HUES48 (cell line): ENCODE data around the gene FOSL2.

Experiments
- H3K27ac ChIP-seq: one replicate; pipeline ENCODE4 v1.7.0; 2013; ENCODE audit warnings: low read depth, low read length, inconsistent platforms
- H3K27me3 ChIP-seq: 2 replicates; pipeline ENCODE4 v1.6.1; 2013; ENCODE audit warnings: mild to moderate bottlenecking, low read length; ENCODE audit not compliant: control insufficient read depth, insufficient read depth
- H3K36me3 ChIP-seq: 2 replicates; pipeline ENCODE4 v1.6.1; 2013; ENCODE audit warnings: low read length; ENCODE audit not compliant: control insufficient read depth, insufficient read depth
- H3K4me1 ChIP-seq: 2 replicates; pipeline ENCODE4 v1.6.1; 2013; ENCODE audit warnings: mild to moderate bottlenecking, low read length; ENCODE audit not compliant: control insufficient read depth, insufficient read depth
- H3K4me3 ChIP-seq: 2 replicates; pipeline ENCODE4 v1.5.1; 2013; ENCODE audit warnings: mild to moderate bottlenecking, low read depth, low read length
- H3K9ac ChIP-seq: 2 replicates; pipeline ENCODE4 v1.6.1; 2013; ENCODE audit warnings: mild to moderate bottlenecking, low read depth, low read length, moderate library complexity
- H3K9me3 ChIP-seq: 2 replicates; pipeline ENCODE4 v1.6.1; 2013; ENCODE audit warnings: low read length; ENCODE audit not compliant: control insufficient read depth, insufficient read depth

Gene FOSL2

DNA sequence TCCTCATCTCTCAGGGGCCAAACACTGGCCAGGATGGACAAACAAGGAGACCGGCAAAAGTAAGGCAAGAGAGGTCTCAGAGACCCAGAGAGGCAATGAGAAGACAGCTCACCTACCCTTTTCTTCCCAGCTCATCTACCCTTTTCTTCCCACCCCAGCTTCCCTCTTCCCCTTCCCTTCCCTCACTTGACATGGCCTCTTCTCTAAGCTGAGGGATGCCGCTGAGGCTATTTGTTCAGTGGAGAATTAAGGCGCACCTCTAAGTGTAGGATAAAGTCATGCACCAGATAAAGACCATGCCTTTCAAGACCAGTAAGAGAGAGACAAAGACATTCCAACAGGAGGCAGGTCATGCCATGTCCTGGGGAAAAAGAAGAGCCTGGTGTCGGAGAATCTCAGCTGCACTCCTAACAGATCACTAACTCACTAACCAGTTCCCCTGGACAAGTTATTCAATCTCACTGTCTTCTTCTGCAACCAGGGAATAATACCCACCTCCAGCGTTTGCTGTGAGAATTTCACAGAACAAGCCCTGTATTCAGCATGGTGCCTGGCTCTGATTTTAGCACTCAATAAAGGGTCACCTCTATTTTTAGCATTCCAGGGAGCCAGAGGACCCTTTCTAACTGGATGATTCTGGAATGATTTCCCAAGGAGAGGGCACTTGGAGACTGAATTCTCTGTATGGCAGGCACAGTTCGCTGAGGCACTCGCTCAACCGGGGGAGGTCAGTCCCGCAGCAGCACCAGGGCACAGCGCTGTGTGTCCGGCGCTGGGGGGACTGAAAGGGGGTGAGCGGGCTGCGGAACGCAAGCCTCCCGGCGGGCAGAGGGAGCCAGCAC is 3.0 kb upstream of the FOSL2 start:
- Histone ChIP-seq H3K27ac (peak overlapping the region; percentile 46), H3K9me3 (no peaks in the 10 kb centered on the region), H3K36me3 (no peaks in the 10 kb centered on the region), H3K9ac (peak overlapping the region; percentile 80), H3K4me1 (peaks cover 21% of the 10 kb centered on the region), H3K27me3 (peaks cover 80% of the 10 kb centered on the region), H3K4me3 (peak overlapping the region; percentile 78)

DNA sequence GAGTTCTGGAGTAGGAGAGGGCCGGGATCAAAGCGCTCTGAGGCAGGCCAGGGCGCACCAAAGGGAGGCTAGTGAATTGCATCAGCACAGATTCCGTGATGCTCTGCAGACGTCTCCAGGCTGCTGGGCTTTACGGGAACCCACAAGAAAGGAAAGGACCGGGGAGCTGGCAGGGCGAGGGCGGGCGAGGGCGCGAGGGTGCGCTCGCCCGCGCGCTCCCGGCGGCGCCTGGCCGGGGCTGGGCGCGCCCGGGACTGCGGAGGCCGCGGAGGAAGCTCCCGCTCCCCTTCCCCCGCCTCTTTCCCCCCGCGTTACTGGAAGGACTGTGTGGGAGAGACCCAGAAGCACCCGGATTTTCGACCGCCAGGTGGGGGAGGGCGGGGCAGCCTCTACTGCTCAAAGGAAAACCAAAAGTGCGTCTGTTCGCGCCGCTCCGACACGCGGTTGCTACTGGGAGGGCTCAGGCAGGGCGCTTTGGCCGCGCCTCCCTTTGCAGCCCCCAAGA is 2.4 kb upstream of the FOSL2 start:
- H3K27me3 ChIP-seq, result peaks cover 83% of the 10 kb centered on the region
- no peaks in the 10 kb centered on the region for H3K9me3 ChIP-seq
- H3K4me3 ChIP-seq, result peak overlapping the region; percentile 78
- peak overlapping the region; percentile 80 for H3K9ac ChIP-seq
- H3K4me1 ChIP-seq, result peaks cover 23% of the 10 kb centered on the region
- H3K36me3 ChIP-seq, result no peaks in the 10 kb centered on the region
- H3K27ac ChIP-seq, result peak overlapping the region; percentile 46

DNA sequence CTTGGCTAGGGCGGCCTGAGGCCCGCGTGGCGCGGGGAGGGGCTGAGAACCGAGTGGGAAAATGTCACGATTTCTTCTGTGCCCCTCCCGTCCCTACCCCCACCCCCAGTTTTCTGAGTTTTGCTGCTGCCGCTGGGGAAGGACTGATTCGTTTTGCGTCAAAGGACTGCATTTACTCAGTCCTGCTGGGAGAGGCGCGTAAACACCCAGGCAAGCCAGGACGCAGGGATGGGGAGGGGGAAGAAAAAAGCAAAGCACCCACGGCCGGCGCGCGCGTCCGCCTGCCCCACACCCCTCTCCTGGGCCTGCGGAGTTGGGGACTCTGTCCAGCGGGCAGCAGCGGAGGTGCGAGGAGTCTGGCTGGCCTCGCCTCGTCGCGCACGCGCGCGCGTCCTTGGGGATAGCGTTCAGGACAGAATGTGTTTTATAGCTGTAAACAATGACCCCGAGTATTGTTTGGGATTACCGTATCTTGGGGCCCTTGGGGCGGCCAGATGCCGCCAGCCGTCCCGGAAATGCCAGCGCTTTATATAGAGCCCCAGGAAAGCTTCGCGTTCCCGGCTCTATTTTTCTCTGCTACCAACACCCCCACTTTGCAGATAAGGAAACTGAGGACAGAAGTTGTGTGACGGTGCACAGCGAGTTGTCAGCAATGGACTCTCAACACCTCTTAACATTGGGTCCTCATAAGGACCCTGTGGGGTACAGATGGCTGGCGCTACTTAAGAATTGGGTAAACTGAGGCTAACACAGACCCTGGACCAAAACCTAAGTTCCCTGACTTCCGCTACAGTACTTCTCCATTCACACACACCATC is 1.7 kb upstream of the FOSL2 start:
- peak overlapping the region; percentile 78 for H3K4me3 ChIP-seq
- peak overlapping the region; percentile 46 for H3K27ac ChIP-seq
- H3K36me3 ChIP-seq, result no peaks in the 10 kb centered on the region
- H3K9me3 ChIP-seq, result no peaks in the 10 kb centered on the region
- H3K27me3 ChIP-seq, result peaks cover 85% of the 10 kb centered on the region
- peaks cover 23% of the 10 kb centered on the region for H3K4me1 ChIP-seq
- H3K9ac ChIP-seq, result peak overlapping the region; percentile 80

DNA sequence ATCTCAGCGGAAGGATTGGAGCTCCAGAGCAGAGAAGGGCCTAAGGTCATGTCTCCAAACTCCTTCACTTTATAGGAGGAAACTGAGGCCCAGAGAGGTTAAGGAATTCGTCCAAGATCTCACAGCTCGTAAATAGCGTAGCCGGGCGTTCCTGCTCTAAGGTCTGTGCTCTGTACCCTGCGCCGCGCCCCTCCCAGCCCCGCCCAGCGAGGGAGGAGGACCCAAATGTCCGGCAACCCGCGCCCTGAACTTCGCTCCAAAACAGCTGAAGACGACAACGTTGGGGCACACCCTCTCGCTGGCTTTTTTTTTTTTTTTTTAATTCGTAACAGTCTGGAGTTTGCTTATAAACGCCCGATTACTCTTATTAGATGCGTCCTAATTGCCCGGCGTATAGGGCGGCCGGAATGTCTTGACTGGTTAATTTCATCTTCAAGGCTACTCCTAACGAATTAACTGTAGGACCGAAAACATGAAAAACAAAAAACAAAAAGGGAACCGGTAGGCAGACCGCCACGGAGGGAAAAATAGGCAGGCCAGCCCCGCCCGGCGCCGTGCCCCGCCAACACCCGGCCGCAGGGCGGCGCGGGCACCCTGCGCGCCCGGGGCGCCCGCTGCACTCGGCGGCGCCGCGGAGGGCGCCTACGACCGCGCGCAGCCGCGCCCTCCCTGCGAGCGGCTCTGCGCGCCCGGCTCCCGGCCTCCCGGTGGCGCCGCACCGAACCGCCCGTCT is 928 bp upstream of the FOSL2 start:
- Histone ChIP-seq H3K4me1 (peaks cover 29% of the 10 kb centered on the region), H3K27ac (peak overlapping the region; percentile 93), H3K9me3 (no peaks in the 10 kb centered on the region), H3K4me3 (peak overlapping the region; percentile 78), H3K36me3 (no peaks in the 10 kb centered on the region), H3K27me3 (peaks cover 80% of the 10 kb centered on the region), H3K9ac (peak overlapping the region; percentile 53)

DNA sequence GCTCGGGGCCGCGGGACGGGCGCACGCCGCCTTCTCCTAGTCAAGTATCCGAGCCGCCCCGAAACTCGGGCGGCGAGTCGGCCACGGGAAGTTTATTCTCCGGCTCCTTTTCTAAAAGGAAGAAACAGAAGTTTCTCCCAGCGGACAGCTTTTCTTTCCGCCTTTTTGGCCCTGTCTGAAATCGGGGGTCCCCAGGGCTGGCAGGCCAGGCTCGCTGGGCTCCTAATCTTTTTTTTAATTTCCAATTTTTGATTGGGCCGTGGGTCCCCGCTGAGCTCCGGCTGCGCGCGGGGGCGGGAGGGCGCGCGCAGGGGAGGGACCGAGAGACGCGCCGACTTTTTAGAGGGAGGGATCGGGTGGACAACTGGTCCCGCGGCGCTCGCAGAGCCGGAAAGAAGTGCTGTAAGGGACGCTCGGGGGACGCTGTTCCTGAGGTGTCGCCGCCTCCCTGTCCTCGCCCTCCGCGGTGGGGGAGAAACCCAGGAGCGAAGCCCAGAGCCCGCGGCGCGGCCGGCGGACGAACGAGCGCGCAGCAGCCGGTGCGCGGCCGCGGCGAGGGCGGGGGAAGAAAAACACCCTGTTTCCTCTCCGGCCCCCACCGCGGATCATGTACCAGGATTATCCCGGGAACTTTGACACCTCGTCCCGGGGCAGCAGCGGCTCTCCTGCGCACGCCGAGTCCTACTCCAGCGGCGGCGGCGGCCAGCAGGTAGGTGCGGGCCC is 617 bp downstream of the FOSL2 start:
- Histone ChIP-seq H3K36me3 (no peaks in the 10 kb centered on the region), H3K4me1 (peaks cover 29% of the 10 kb centered on the region), H3K9me3 (no peaks in the 10 kb centered on the region), H3K27me3 (peaks cover 65% of the 10 kb centered on the region), H3K27ac (peak overlapping the region; percentile 93), H3K4me3 (peak overlapping the region; percentile 78), H3K9ac (peak overlapping the region; percentile 53)

DNA sequence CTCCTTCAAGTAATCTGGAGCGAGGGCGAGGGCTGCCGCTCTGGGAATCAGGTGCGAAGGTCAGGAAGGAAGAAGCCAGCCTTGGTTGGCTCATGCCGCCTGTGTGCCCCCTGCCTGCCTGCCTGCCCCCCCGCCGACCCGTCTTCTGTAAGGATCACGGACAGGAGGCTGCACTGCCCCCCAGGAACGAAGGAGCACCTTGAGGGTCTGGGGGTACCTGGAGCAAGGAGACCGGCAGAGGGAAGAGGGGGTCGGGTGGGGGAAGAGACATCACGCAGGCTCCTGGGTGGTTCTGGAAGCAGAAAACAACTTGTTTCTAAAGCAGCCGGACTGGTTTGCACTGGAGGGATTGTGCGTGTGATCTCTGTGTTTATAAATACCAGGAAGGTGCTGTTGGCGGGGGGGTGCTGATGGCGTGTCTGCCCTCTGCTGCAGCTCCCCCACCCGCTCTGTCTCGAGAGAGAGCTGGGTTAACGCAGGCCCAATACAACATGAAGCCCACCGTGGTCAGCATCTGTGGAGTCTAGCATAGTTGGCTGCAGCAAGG is 1.7 kb downstream of the FOSL2 start:
- Histone ChIP-seq H3K27ac (no peak overlapping the region), H3K4me1 (peaks cover 25% of the 10 kb centered on the region), H3K27me3 (peaks cover 54% of the 10 kb centered on the region), H3K9me3 (no peaks in the 10 kb centered on the region), H3K4me3 (peak overlapping the region; percentile 78), H3K36me3 (no peaks in the 10 kb centered on the region), H3K9ac (no peak overlapping the region)

DNA sequence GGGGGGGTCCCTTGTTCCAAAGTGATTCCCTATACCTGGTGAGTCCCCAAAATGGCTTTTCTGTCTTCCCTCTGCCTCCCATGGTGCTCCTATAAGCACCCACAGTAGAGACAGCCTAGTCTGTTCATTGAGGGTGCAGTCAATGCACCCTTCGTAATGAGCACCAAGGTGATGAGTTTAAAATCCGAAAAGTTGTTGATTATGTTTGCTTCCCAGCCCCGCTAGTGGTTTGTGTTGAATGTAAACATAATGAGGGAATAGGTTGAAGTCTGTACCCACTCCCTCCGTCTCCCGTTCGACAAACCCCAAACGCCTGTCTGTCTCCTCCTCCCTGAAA is 2.3 kb downstream of the FOSL2 start:
- Histone ChIP-seq H3K9ac (no peak overlapping the region), H3K4me1 (peaks cover 20% of the 10 kb centered on the region), H3K27me3 (peaks cover 48% of the 10 kb centered on the region), H3K27ac (no peak overlapping the region), H3K36me3 (no peaks in the 10 kb centered on the region), H3K4me3 (peak overlapping the region; percentile 78; the same call in 1 of the 2 replicates), H3K9me3 (no peaks in the 10 kb centered on the region)

DNA sequence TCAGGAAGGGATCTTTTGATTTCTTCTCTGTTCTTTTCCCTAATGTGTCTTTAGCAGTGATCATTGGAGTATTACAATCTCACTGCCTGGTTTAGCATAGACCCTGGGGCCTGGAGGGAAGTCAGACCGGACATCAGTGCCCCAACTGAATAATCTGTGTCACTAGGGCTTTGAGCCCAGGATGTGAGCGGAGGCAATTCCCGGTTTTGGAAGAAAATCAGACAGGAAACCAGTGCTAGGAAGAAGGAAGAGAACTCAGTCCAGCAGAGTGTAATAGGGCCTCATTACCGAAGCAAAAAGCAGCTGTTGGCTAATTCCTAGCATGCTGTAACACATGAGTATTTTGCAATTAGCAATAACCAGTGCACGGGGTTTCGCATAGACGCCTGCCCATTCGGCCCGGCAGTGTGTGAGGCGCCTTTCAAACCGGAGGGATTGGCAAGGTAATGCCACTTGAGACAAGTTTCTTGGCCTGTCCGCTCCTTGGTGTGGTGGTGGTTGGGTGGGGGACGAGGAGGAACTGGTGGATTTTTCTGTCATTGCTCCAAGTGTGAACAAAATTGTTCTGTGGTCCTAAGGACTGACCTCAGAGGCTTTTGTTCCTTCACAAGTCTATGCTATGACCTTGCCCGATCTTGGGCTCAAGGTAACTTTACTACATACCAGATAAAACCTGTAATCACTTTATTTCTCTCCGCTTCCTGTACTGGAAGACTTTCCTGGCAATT is 2.8 kb downstream of the FOSL2 start:
- peak overlapping the region; percentile 20; the same call in 1 of the 2 replicates for H3K4me3 ChIP-seq
- H3K9ac ChIP-seq, result no peak overlapping the region
- H3K27ac ChIP-seq, result no peak overlapping the region
- H3K4me1 ChIP-seq, result peaks cover 19% of the 10 kb centered on the region; the same call in 1 of the 2 replicates
- peaks cover 43% of the 10 kb centered on the region for H3K27me3 ChIP-seq
- no peaks in the 10 kb centered on the region for H3K9me3 ChIP-seq
- H3K36me3 ChIP-seq, result no peaks in the 10 kb centered on the region

DNA sequence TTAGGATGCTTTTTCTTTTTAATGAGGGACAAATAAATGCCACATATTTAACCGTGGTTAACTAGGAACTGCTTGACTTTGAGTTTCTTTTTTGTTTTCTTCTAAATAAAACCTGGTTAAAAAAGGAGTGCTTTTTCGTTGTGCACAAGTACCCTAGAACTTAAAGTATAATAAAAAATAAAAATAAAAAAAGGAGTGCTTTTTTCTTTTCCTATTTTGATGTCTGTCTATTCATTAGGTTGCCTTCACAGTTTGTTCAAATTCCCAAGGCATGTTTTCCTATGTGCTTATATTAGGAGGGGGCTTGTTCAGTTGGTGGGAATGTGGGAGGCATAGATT is 4.4 kb downstream of the FOSL2 start:
- Histone ChIP-seq H3K9ac (no peak overlapping the region), H3K4me1 (peaks cover 14% of the 10 kb centered on the region; the same call in 1 of the 2 replicates), H3K27ac (no peak overlapping the region), H3K36me3 (no peaks in the 10 kb centered on the region), H3K9me3 (no peaks in the 10 kb centered on the region), H3K4me3 (no peak overlapping the region), H3K27me3 (peaks cover 33% of the 10 kb centered on the region)
